ENCODE results near the gene SLC12A8.
A peak's percentile ranks its signal among the peaks of the same experiment; 100 is the strongest.
"Not testable (repeated sequence)": the region's sequence is repeated elsewhere in the genome, so short reads cannot be mapped to it uniquely, and the experiment has no call there.

The SLC12A8 gene

DNA sequence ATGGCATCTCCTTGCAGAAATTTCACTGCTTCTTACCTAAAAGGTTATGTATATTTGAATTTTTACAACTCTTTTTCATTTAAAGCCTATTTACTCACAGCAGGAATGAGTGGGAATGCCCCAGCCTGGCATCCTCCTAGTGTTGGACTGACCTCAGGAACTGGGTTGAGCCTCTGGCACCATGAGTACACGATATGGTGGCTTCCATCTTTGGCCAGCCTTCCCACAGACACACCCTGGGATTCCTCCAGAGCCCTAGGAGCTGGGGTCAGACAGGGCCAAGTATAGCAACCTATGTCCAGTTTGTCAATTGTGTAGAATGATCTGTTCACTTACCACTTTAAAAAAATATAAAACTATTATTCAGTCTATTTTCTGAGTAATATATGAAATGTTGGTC, 99.6 kb downstream of the SLC12A8 start:
- no peak for DNase-seq (ENCODE audit: low spot score)

DNA sequence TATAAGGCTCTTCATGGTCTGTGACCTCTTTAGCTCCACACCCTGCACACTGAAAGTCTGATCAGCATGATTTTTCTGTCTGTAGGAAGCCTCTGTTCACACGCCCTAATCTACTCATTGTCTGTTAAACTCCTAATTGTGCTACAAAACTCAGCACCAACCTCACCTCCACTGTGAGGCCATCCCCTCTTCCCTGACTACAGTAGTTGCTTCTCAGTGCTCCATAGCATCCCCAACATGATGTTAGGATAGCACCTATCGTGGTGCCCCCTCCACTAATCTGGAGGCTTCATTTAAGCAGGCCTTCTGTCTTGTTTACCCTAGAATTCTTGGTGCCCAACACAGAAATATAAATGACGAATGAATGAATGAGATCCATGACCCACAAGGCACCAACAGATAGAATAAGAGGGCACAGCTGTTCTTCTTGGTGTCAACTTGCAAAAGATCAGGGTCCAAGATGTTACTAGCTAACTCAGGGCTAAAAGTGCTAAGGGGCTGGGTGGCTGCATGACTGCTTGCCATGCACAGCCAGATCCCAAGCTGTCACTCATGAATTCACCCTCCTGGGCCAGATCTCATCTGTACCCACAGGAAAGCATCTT, 101.6 kb downstream of the SLC12A8 start:
- no peak for DNase-seq (ENCODE audit: low spot score)

DNA sequence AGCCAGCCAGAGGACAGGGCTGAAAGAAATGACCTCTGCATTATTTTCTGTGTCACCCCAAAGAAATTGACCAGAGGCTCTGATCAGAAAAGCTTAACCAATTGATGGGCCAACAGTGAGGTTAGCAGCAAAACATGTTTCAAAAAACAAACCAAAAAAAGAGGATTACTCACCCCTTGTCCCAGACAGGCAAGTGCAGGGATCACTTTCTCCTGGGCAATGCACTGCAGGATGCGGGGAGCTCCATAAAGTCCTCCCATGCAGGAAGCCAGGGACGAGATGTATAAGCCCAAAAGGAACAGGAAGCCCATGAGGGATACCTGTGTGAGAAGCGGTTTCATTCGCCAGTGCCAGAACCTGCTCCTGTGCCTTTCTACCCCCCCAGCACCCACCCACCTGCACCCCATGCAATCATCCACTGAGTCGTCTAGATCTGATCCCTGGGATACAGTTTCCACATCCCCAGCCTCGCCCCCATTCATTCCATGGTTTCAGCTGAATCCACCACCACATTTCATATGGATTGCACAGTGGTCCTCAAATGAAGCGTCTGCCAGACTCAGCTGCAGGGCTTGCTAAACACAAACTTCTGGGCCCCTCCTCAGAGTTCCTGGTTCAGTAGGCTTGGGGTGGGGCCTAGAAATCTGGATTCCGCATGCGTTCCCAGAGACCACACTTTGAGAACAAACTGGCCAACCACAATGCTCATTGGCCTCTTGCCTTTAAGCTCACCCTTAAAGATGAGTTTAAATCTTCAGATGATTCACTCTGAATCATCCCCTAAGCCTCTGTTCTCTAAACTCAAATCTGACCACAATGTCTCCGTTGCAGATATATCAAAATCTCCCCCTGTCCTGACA, 102.3 kb downstream of the SLC12A8 start:
- no peak for DNase-seq (ENCODE audit: low spot score)

DNA sequence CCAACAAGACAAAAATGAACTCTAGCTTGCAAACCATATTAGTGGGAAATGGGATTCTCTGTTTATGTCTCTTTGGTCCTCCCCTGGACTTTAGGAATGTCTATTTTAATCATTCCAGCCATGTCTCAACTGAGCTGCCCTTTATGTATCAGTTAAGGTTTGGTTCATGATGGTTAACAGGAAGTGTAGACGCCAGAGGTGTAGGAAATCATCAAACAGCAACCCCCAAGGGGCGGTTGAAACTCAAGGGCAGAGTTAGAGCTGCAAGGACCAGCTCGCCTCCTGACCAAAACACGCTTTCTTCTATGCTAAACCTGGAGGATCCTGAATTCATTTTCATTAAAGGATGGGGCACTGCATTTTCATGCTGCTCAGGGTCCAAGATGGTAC, 103.0 kb downstream of the SLC12A8 start:
- no peak for DNase-seq (ENCODE audit: low spot score)

DNA sequence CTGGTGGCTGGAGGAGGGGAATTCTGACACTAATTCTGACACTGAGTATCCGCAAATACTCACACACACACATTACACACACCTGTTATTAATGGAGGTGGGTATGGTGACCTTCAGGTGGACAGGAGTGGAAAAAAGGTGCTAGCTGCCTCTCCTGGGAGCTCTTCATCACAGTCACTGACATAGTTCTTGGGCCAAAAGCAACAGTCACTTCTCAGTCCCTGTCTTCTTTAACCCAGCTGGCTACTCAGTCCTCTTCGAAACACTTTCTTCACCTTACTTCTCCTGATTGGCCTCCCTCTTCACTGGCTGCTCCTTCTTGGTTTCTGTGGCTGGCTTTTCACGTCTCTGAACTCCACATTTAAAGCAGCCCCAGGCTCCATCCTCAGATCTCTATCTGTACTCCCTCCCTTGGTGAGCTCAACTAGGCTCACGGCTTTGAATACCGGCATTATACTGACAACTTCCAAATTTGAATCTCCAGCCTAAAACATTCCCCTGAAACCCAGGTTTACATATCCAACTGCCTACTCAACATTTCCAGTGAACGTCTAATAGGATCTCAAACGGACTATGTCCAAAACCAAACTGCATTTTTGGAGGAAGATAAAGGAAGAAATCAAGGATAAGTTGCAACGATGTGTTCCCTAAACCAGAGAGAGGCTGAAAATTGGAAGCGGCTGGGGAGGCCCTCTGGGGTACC, 103.6 kb downstream of the SLC12A8 start:
- DNase-seq (ENCODE audit: low spot score), result no peak

DNA sequence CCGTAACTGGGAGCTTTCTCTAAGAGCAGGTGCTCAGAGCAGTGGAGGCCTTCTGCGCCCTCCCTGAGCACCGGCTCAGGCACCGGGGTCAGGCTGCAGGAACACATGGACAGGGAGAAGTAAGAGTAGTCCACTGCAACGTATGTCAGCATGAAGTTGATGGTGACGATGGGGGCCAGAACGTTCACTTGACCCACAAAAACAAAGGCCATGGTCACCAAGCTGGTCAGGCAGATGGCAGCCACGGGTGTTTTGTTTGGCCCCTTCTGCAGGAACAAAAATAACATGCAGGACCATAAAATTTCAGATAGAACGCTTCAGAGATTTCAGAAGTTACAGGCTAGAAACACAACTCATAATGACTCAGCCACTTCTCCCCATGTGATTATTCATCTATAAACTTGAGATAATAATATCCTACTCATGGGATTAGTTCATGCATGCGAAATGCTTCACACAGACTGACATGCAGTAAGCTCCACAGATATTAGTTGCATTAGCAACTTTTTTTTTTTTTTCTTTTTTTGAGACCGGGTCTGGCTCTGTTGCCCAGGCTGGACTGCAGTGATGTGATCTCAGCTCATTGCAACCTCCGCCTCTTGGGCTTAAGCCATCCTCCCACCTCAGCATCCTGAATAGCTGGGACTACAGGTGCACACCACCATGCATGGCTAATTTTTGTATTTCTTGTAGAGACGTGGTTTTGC, 104.5 kb downstream of the SLC12A8 start:
- DNase-seq (ENCODE audit: low spot score), result no peak

DNA sequence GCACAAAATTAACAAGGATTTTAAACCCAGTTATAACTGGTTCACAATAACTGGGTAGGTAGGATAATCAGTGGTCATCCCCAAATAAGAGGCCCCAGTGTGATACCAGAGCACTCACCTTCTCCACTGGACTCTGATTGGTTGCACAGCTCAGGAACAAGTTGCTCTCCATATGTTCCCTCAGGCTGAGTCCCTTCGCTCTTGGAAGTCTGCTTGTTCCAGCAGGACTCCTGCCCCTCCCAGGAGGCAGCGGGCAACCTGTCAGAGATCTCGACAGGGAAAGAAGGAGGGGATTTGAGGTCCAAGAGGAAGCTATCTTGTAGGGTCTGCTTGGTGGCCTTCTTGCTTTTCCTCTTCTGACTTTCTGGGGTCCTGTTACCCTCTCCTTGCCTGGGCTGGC, 105.2 kb downstream of the SLC12A8 start:
- no peak for DNase-seq (ENCODE audit: low spot score)

- DNase-seq (ENCODE audit: low spot score), result no peak
Measured at GRCh38 chr3:125105116-125105515, 107.4 kb downstream of the SLC12A8 start.

DNA sequence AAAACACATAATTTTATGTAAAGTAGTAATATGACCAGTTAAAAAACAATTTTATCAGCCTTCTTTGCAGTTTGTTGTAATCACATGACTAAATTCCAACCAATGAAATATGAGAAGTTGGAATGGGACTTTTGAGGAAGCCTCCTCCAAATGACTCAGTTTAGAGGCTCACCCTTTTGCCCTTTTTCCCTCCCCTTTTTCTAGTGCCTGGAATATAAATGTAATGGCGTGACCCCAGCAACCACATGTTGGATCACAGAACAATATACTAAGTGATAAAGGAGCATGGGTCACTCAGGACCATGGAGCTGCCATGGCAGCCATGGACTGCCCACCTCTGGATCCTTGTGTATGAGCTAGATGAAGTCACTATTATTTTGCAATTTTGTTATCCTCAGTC, 107.9 kb downstream of the SLC12A8 start:
- no peak for DNase-seq (ENCODE audit: low spot score)

DNA sequence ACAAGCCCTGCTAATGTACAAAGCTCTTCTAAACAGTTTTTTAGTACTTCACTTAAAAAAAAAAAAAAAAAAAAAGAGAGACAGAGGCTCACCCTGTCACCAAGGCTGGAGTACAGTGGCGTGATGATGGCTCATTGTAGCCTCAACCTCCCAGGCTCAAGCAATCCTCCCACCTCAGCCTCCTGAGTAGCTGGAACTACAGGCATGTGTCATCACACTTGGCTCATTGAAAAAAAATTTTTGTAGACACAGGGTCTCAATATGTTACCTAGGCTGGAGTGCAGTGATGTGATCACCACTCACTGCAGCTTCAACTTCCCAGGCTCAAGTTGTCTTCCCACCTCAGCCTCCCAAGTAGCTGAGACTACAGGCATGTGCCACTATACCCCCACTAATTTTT, 109.1 kb downstream of the SLC12A8 start:
- no peak for DNase-seq (ENCODE audit: low spot score)

DNA sequence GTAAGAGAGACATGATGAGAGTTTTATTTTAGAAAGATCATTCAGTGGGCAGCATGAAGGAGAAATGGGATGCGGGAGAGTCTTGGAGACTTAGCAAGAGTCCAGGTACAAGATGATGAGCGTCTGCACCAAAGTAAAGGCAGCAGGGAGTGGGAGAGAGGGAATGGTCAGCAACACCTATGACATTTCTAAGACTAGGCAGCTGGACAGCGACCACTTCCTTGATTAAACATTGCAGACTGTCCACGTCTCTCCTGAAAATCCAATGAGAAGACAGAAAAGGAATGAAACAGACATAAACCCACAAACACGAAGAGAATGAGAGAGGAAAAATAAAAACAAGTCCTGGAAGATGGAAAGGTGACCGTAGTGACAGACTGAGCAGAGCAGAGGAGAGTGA, 110.1 kb downstream of the SLC12A8 start:
- DNase-seq (ENCODE audit: low spot score), result no peak

DNA sequence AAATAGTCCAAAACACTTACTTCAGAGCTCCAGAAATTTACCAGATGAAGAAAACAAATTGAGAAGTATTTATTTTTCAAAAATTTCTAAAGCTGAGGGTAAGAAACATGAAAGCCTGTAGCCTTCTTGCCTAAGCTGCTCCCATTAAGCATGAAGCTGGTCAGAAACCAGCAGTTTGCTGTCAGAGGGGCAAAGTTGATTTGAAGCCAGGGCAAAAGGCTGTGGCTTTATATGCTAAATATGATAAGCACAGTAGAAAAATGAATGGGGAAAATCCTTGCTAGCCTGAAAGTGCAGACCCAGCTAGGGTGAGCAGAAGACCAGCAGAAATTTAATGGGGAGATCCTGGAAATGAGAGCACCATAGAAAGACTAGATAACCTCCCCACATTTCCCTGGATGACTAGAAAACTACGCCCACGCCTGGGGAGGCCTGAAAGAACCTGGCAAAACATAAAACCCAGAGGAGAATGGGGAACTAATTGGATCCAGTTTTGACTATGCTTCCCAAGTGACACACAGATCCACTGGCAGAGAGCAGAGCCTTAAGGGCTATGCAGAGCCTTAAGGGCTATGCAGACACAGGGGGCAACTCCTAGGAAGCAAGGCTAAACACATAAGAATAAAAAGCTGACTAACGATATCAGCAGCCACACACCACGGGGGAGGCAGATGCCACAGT, 113.8 kb downstream of the SLC12A8 start:
- DNase-seq (ENCODE audit: low spot score), result no peak

DNA sequence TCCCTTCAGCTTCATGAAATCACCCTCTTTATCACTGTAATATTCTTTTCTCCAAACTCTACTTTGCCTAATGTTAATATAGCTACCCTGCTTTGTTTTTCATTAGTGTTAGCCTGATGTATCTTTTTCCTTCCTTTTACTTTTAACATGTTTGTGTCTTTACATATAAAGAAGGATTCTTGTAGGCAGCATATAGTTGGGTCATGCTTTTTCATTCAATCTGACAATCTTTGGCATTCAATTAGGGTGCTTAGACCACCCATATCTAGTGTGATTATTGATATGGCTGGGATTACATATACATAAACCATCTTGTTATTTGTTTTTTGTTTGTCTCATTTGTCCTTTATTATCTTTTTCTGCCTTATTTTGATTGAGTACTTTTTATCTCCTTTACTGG, 121.9 kb downstream of the SLC12A8 start:
- DNase-seq (ENCODE audit: low spot score), result no peak

DNA sequence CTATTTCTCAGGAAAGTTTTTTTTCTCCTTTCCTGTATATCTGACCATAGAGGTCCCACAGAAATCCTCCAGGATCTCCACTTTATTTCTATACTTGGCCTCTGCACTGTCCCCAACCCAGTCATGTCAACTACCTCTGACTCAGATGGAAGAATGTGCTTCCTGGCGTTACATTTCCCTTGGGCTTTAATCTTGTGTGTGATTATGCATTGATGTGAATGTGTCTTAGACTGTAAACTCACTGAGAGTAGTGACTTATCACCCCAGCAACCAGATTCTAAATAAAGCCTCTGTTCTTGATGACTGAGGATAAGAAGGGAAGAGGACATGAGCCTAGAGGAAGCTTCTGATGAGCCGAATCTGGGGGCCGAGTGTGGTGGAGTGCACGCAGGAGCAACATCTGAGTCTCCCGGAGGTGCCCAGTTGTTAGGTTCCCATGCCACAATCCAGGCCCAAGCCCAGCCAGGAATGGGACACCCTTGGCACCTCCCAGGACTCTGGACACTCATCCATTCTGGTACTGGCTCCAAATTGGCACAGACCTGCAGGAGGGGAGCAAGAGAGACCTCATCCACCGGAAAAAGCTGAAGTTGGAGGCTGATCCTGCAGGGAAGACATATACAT, 124.7 kb downstream of the SLC12A8 start:
- no peak for DNase-seq (ENCODE audit: low spot score)

DNA sequence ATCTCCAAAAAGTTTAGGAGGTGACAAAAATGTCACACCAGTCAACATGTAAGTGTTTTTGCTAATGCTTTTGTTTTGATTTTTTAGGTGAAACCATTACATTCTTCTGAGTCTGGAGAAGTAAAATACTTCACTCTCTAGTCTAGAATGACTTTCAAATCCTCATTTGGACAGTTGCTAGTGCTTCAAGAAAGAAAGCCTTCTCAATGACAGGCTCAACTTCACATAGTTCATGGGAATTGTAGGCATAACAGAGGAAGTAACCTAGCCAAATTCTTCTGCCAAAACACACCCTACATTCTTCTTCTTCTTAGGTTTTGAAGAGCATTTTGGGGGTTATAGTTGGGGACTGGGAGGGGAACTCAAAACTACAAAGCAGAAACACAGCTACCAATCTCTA, 127.4 kb downstream of the SLC12A8 start:
- peak; percentile 12 for DNase-seq (ENCODE audit: low spot score)

DNA sequence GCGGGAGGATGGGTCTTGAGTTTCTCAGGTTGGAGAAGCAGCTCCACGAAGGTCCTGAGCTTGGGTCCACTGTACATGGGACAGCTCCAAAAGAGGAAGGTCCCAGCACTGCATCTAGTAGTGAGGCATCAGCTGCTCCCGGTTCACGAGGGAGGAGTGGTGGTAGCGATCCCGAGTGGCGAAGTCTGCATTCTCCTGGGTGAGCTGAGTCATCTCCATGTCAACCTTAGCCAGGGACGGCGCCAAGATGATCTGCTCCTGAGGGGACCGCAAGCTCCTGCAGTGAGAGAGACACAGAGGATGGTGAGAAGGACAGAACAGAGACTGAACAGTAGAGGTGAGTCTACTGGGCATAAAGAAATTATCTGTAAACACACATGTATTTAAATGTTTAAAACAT, 128.8 kb downstream of the SLC12A8 start:
- DNase-seq (ENCODE audit: low spot score), result no peak

DNA sequence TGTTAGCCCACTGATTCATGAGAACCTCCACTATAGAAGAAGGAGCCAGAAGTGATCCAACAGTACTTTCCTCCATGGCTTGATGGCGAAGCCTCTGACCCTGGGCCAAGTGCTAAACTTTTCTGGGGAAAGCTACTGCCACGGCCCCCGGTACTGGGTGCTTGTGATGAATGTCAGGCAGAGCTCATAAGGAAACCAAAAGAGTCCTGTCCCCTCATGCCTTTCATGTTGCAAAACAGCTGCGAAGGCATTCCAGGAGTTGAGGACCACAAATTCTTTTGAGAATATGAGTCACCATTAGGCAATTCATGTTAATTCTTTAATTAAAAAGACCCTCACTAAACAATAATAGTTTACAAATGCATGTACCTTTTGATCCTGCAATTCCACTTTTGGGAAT, 130.2 kb downstream of the SLC12A8 start:
- DNase-seq (ENCODE audit: low spot score), result not testable (repeated sequence)

GRCh38 chr3:125080077-125080476, 132.5 kb downstream of the SLC12A8 start:
- DNase-seq (ENCODE audit: low spot score), result no peak

- DNase-seq (ENCODE audit: low spot score), result no peak
Measured at GRCh38 chr3:125079675-125080045, 132.9 kb downstream of the SLC12A8 start.

DNA sequence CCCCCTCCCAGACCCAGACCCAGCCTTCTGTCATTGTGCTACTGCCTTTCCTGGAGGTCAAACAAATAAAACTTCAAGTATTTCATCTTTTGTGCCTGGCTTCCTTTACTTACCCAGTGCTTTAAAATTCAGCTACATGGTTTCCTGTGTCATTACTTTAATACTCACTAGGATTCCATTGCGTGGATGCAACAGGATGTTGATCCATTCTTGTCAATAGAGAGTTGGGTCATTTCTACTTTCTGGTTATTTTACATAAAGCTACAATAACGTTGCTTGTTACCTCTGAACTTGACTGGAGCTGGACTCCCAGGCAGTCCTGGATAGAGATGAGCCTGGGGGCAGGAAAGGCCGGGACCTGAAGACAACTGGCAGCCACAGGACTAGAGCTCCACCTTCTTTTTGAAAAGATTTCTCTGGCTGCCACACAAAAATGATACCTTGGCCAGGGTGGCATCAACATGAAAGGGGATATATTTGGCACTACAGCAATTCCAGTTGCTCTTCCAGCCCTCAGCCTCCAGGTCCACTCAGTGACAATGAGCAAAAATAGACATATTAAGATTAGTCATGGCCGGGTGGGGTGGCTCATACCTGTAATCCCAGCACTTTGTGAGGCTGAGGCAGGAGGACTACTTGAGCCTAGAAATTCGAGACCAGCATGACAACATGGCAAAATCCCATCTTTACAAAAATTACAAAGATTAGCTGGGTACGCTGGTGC, 133.4 kb downstream of the SLC12A8 start:
- DNase-seq (ENCODE audit: low spot score), result no peak

DNA sequence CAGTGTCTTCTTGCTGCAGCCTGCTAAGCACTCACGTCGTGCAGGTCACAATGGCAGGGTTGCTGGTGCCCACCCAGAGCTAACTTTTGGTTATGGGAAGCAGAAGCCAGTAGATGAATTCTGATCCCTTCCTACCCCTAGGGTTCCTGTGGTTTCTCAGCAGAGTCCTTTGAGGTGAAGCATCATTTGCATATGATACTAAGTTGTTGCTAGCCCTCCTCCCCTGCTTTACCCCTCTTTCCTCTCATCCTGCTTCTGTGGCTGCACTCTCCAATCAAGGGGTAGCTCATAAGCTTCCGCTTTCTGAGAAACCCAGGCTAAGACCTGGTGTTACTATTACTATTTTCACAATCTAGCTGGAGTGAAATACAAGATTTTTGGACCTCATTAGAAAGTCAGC, 134.7 kb downstream of the SLC12A8 start:
- DNase-seq (ENCODE audit: low spot score), result no peak
